ENCODE measurements around the gene MAGI2.

DNA sequence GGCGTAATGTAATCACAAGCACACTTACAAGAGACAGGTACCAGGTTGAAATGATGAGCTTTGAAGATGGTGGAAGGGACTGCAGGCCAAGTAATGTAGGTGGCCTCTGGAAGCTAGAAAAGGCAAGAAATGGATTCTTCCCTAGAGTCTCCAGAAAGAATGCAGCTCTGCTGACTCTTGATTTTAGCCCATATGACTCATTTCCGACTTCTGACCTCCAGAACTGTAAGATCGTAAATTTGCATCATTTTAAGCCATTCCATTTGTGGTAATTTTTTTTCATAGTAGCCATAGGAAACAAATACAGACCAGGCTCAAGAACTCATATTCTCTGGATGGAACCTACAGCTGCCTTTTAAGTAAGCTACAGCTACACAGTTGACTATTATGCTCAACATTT, 315.5 kb downstream of the MAGI2 start:
- TF ChIP-seq, protein P1, sequence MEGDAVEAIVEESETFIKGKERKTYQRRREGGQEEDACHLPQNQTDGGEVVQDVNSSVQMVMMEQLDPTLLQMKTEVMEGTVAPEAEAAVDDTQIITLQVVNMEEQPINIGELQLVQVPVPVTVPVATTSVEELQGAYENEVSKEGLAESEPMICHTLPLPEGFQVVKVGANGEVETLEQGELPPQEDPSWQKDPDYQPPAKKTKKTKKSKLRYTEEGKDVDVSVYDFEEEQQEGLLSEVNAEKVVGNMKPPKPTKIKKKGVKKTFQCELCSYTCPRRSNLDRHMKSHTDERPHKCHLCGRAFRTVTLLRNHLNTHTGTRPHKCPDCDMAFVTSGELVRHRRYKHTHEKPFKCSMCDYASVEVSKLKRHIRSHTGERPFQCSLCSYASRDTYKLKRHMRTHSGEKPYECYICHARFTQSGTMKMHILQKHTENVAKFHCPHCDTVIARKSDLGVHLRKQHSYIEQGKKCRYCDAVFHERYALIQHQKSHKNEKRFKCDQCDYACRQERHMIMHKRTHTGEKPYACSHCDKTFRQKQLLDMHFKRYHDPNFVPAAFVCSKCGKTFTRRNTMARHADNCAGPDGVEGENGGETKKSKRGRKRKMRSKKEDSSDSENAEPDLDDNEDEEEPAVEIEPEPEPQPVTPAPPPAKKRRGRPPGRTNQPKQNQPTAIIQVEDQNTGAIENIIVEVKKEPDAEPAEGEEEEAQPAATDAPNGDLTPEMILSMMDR (IDR thresholded peaks at IDR 0.05; ENCODE audit: low read depth, low read length, poor library complexity, severe bottlenecking): no peak
- TF ChIP-seq EZH2phosphoT487 (IDR thresholded peaks at IDR 0.05; ENCODE audit: borderline replicate concordance, low read length): no peak
